ENCODE measurements around the gene KNL1. TPM values are rescaled to one million over a fixed set of nuclear protein-coding genes. Genes with fewer than 3 reads are reported as not detected.
"Not testable (repeated sequence)": the region's sequence is repeated elsewhere in the genome, so short reads cannot be mapped to it uniquely, and the experiment has no call there.

Gene KNL1
- total RNA-seq, 4 donors from 2014 or later = 0.10 to 0.33 (median 0.33) TPM; not detected in 1

DNA sequence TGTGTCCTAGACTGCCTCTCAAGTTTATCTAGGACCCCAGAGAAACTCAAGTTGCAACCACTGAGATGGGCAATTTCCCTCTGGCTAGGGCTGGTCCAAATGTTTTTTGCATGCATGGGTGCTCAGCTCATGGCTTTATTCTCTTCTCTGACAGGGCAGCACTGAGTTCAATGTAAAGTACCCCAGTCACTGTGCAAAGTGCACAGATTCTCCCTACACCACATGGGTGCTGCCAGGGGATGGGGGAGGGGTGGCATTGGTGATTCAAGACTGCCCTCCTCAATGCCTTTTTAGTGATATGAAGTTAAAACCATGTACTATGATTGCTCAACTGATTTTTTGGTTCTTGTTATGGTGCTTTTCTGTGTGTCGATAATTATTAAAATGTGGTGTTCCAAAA is 86.1 kb downstream of the KNL1 start:
- no peaks in the 10 kb centered on the region for H3K9me3 ChIP-seq
- H3K4me3 ChIP-seq = no peak overlapping the region
- H3K27me3 ChIP-seq = no peaks in the 10 kb centered on the region
- intact Hi-C loops (cut with DNase I; ENCODE audit: low total_unique reads) (no loop called here), in situ Hi-C loops (cut with MboI; ENCODE audit: low sequenced_read_pairs in 4 of 4) (loop anchor here in 1 of 4 donors (25.0 kb wide), 2 partner anchors 107 to 168 kb away; no protein-coding TSS in a partner anchor)
- no peak overlapping the region for H3K27ac ChIP-seq
- H3K4me1 ChIP-seq = peaks cover 0 to 3% of the 10 kb centered on the region in 2 donors
- no peak for ATAC-seq
- TF ChIP-seq POLR2A (IDR thresholded peaks at IDR 0.05) = no peak
- no peak for TF ChIP-seq CTCF (IDR thresholded peaks at IDR 0.05 in 4 of 5, conservative IDR thresholded peaks at IDR 0.05 in 1 of 5)
- H3K36me3 ChIP-seq = no peaks in the 10 kb centered on the region
- DNase-seq = no peak

DNA sequence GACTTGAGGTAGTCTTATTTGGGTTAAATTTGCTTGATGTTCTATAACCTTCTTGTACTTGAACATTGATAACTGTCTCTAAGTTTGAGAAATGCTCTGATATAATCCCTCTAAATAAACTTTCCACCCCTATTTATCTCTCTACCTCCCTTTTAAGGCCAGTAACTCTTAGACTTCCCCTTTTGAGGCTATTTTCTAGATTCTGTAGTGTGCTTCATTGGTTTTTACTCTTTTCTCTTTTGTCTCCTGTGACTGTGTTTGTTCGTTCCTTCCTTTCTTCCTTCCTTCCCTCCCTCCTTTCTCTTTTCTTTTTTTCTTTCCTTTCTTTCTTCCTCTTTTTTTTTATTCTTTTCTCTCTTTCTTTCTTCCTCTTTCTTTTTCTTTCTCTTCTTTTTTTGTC is 86.9 kb downstream of the KNL1 start:
- H3K9me3 ChIP-seq; DNase-seq; H3K36me3 ChIP-seq; intact Hi-C loops (cut with DNase I; ENCODE audit: low total_unique reads); H3K27me3 ChIP-seq; H3K4me1 ChIP-seq; ATAC-seq; H3K4me3 ChIP-seq; H3K27ac ChIP-seq: not testable (repeated sequence)
- in situ Hi-C loops (cut with MboI; ENCODE audit: low sequenced_read_pairs in 4 of 4) = loop anchor here in 1 of 4 donors (25.0 kb wide), 2 partner anchors 106 to 169 kb away; no protein-coding TSS in a partner anchor

DNA sequence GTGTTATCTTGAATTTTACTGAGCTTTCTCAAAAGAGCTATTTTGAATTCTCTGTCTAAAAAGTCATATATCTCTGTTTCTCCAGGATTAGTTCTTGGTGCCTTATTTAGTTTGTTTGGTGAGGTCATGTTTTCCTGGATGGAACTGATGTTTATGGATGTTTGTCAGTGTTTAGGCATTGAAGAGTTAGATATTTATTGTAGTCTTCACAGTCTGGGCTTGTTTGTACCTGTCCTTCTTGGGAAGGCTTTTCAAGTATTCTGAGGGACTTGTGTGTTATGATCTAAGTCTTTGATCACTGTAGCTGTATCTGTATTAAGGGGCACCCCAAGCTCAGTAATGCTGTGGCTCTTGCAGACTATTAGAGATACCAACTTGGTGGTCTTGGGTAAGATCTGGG is 90.3 kb downstream of the KNL1 start:
- in situ Hi-C loops (cut with MboI; ENCODE audit: low sequenced_read_pairs in 4 of 4) = loop anchor here in 1 of 4 donors (25.0 kb wide), 2 partner anchors 103 to 172 kb away; no protein-coding TSS in a partner anchor
- H3K9me3 ChIP-seq = no peaks in the 10 kb centered on the region
- H3K4me3 ChIP-seq = no peak overlapping the region
- no peaks in the 10 kb centered on the region for H3K27me3 ChIP-seq
- no peak overlapping the region for H3K27ac ChIP-seq
- no peak for TF ChIP-seq POLR2A (IDR thresholded peaks at IDR 0.05)
- TF ChIP-seq CTCF (IDR thresholded peaks at IDR 0.05 in 4 of 5, conservative IDR thresholded peaks at IDR 0.05 in 1 of 5) = no peak
- H3K4me1 ChIP-seq = peaks cover under 1 to 10% of the 10 kb centered on the region in 2 donors
- ATAC-seq (no peak), DNase-seq (no peak)
- intact Hi-C loops (cut with DNase I; ENCODE audit: low total_unique reads) = no loop called here
- no peaks in the 10 kb centered on the region for H3K36me3 ChIP-seq

DNA sequence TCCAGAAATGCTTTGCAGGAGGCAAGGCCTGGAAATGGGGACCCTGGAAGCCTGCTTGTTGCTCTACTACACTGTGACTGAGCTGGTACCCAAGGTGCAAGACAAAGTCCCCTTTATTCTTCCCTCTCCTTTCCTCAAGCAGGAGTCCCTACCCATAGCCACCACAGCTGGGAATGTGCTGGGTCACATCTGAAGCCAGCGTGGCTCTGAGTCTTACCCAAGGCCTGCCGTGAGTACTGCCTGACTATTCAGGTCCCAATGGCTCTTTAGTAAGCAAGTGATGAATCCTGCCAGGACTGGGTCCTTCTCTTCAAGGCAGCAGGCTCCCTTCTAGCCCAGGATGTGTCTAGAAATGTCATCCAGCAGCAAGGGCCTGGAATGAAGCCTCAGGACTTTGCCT is 91.3 kb downstream of the KNL1 start:
- TF ChIP-seq CTCF (IDR thresholded peaks at IDR 0.05 in 4 of 5, conservative IDR thresholded peaks at IDR 0.05 in 1 of 5) = no peak
- TF ChIP-seq POLR2A (IDR thresholded peaks at IDR 0.05) = no peak
- H3K4me1 ChIP-seq = peaks cover 0 to 14% of the 10 kb centered on the region in 2 donors
- no peak for ATAC-seq
- intact Hi-C loops (cut with DNase I; ENCODE audit: low total_unique reads) (no loop called here), in situ Hi-C loops (cut with MboI; ENCODE audit: low sequenced_read_pairs in 4 of 4) (loop anchor here in 1 of 4 donors (25.0 kb wide), 2 partner anchors 102 to 173 kb away; no protein-coding TSS in a partner anchor)
- no peak overlapping the region for H3K27ac ChIP-seq
- H3K36me3 ChIP-seq = no peaks in the 10 kb centered on the region
- DNase-seq = no peak
- no peak overlapping the region for H3K4me3 ChIP-seq
- H3K27me3 ChIP-seq = no peaks in the 10 kb centered on the region
- H3K9me3 ChIP-seq = no peaks in the 10 kb centered on the region

DNA sequence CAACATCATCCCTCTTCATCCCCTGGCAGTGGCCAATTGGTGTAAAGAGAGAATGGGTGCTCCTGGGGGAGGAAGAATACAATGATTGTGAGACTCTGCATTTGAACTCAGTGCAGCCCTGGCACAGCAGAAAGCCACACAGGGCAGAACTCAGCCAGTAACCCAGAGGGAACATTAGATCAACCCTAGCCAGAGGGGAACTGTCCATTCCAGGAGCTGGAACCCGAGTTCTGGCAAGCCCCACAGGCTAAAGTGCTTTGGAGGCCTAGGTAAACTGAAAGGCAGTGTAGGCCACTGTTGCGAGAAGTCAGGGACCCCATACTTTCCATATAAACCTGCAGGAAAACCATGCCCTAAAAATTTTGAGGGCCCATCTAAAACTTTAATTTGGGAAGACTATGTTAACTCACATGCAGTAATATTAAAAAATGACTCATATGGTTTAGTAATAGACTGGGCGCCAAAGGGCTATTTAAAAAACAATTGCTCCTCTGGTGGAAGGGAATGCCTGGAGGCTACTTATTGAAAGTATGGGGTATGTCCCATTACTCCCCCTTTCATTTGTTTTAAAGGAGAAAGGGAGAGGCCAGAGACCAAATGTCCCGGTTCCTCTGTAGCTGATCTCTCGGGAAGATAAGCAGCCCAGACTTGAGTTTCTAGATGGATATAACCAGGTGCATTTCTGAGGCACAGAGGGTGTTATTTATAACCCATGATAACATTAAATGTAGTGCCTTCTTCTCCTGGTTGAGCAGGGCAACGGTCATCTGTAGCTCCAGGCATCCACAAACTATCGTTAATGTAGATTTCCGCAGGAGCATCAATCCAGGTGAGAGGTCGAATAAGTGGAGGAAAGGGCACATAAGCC is 95.1 kb downstream of the KNL1 start:
- H3K4me1 ChIP-seq = peaks cover 7 to 24% of the 10 kb centered on the region in 2 donors
- in situ Hi-C loops (cut with MboI; ENCODE audit: low sequenced_read_pairs in 4 of 4) (loop anchor here in 1 of 4 donors (25.0 kb wide), 2 partner anchors 98 to 177 kb away; no protein-coding TSS in a partner anchor), intact Hi-C loops (cut with DNase I; ENCODE audit: low total_unique reads) (no loop called here)
- peaks cover 0 to 9% of the 10 kb centered on the region in 2 donors for H3K36me3 ChIP-seq
- H3K4me3 ChIP-seq = no peak overlapping the region
- no peak for TF ChIP-seq CTCF (IDR thresholded peaks at IDR 0.05 in 4 of 5, conservative IDR thresholded peaks at IDR 0.05 in 1 of 5)
- H3K27ac ChIP-seq = peak overlapping the region; percentile 20 to 64 (median 50)
- H3K9me3 ChIP-seq = no peaks in the 10 kb centered on the region
- H3K27me3 ChIP-seq = no peaks in the 10 kb centered on the region
- DNase-seq (no peak), ATAC-seq (peak in 1 of 2 donors; percentile 61)

All from gastrocnemius medialis (tissue), 4 donors.